HG03103 (cell line): ENCODE results near the gene CNTN4.
A peak's percentile ranks its signal among the peaks of the same experiment; 100 is the strongest.

ENCODE experiments used
- ATAC-seq: cut with Tn5 transposase; IDR thresholded peaks from one replicate; pipeline ENCODE4 v1.9.1; 2021; ENCODE audit warnings: low read depth; ENCODE audit not compliant: unreplicated experiment

Gene CNTN4

DNA sequence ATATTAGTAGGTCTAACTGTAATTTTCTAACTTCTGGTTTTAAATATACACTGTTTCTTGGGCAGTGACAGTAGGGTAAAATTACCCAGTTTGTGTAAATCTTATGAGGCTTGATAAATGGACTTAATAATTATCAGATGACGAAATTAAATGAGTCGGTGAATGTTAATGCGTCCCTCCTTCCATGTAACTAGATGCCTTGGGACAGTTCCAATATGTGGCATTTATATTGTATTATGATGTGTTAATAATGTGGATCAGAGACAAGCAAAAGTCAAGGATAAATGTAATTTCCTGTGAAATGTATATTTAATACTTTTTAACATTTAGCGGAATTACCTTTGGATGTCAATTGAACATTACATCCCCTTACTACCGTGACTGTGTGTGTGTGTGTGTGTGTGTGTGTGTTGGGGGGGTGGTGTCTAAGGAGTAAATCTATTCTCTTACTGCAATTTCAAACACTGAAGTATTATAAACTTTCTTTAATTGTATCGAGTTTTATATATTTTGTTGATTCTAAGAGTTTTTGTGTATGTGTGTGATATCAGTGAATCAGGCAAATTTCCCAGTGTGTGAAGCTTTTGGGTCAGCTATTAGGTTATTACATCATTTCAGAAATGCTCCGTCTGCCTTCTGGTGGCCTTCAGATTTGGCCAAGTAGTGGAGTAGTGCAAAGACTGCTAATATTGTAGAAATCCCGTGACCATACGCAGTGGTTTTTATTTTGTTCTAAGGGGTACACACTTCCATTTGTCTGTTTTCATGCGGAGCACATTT, 50.1 kb downstream of the CNTN4 start:
- ATAC-seq, result no peak

DNA sequence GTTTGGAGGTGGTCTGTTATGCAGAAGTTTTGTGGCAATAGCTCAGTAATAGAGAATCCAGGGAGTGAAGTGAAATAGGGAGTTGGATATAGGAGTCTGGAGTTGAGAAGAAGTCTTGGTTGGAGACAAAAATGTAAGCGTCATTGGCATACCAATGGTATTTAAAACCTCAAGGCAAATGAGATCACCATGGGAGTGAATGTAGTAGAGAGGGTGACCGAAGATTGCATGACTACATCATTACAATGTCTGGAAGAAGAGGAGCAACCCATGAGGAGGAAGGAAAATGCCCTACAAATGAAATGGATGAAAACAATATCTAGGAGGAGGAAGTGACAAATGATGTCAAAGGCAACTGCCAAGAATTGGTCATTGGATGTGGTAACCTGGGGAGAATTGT, 54.4 kb downstream of the CNTN4 start:
- ATAC-seq, result no peak

- no peak for ATAC-seq
Measured at GRCh38 chr3:2153547-2153946, 54.9 kb downstream of the CNTN4 start.

DNA sequence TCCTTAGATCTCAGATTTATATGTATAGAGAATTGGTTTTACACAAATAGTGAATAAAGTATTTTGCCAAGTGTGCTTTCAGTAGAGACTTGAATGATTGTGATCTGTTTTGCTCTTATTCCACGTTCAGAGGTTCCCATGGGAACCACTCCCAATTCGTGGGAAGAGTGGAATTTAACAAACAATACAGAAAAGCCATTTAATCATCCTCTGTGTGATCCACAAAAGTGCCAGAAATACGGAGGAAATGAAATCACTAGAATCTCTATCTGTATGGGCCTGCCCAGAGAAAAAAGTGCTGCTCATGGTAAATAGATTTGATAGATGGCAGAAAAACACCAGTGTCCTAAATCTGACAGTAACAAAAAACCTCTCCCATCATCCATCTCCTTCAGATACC, 56.0 kb downstream of the CNTN4 start:
- ATAC-seq, result no peak

DNA sequence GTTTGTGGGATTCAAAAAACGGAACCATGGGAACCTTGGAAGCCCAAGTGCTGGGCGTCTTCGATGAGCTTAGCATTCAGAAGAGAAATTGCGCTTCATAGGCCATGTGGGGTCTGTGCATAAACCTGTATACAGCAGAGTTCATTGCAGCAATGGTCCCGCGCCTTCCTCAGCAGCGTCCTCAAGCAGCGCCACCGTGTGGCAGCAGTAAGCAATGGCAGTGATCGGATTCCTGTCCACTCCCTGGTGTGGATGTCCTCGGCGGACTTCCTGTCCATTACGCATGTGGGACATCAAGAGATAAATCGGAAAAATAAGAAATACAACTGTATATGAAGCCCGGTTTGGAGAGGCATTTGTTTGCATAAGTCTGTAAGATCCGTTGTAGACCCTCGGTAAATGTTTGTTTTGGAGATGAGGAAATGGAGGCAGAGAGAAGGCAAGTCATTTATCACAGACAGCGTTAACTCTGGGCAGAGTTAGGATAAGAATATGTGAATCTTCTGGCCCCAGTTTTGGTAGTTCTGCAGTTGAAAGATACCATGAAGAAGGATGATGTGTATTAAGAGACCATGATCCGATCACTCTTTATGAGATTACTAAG, 57.7 kb downstream of the CNTN4 start:
- ATAC-seq, result peak; percentile 77

- no peak for ATAC-seq
Measured at GRCh38 chr3:2158828-2159227, 60.2 kb downstream of the CNTN4 start.

DNA sequence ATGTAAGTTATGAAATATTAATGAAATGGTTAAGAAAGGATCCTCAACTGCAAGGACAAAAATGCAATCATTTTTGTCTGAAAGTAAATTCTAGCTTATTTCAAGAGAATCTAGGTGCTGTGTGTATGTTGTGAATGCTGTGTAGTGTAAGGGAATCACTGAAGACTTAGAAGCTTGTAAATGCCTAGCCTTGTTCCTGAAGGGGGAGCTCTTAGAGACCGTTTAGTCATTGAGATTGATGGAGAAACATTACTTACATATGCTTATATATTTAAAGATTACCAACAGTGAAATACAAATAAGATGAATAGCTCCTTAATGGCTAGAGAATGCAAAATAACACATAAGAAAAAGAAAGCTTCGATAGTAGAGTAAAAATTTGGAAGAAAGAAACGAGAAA, 67.9 kb downstream of the CNTN4 start:
- ATAC-seq, result no peak

DNA sequence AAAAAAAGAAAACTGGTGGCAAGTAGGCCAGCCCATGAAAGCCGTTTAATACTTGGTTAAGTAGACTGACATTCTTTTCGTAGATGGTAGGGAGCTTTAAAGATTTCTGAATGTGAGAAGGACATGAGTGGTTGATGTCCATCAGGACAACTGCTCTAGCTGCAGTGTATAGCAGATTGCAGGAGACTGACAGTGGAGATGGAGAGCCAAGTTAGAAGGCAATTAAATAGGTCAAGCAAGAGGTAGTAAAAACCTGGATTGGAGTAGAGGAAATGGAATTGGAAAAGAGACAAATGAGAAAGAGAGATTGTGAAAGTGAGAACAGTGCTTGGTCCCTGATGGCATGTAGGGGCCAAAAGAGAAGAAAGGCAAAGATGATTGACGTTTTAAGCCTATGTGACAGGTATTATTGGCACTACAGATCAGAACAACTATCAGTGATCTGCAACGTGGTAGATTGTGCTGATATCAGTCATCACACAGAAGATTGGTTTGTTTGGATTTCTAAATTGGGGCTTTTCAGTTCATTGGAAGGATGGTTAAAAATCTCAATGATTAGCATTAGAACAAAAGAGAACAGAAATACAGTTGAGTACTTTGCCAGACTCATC, 74.0 kb downstream of the CNTN4 start:
- ATAC-seq, result no peak

DNA sequence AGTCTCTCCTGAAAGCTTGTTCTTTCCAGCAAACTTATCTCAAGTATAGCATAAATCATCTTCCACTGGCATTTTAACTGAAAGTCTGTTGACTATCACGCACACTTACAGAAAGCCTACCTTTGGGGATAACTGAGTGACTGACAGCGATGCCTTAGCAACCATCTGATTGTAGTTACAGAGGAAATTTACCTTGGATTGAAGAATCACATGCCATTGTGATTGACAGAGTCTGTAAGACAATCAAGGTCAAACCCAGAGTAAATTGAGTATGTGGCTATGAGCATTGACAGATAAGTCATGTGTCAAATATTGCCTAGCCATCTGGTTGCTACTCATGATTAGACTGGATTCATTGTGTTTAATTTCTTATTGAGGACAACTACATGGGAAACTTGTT, 82.0 kb downstream of the CNTN4 start:
- ATAC-seq, result no peak

- ATAC-seq, result no peak
Measured at GRCh38 chr3:2198776-2199279, 100.2 kb downstream of the CNTN4 start.

GRCh38 chr3:2204054-2204453, 105.4 kb downstream of the CNTN4 start:
- ATAC-seq, result no peak

GRCh38 chr3:2205692-2206091, 107.0 kb downstream of the CNTN4 start:
- no peak for ATAC-seq

DNA sequence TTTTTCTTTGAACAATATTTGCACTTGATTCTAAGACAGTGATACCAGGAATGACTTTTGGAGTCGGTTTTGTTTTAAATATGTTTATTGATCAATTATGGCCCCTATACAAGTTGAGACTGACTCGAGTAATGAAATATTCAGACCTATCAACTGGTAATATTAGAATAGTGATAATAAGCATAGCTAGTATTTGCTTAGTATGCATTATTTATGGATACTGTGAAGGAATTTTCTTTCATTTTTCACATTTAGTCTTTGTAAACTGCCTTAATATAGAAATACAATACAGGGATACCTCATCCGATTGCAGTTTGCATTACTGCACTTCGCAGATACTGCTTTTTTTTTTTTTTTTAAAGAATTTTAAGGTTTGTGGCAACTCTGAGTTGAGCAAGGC, 107.9 kb downstream of the CNTN4 start:
- no peak for ATAC-seq

- ATAC-seq, result no peak
Measured at GRCh38 chr3:2211568-2211967, 112.9 kb downstream of the CNTN4 start.

DNA sequence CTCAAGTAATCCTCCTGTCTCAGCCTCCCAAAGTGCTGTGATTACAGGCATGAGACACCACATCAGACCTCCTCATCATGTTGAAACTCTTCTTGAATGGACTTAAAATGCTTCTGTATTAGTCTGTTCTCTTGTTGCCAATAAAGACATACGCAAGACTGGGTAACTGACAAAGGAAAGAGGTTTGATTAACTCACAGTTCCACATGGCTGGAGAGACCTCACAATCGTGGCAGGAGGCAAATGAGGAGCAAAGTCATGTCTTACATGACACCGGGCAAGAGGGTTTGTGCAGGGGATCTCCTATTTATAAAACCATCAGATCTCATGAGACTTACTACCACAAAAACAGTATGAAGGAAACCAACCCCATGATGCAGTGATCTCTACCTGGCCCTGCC, 113.5 kb downstream of the CNTN4 start:
- no peak for ATAC-seq

- ATAC-seq, result no peak
Measured at GRCh38 chr3:2218375-2218774, 119.7 kb downstream of the CNTN4 start.

DNA sequence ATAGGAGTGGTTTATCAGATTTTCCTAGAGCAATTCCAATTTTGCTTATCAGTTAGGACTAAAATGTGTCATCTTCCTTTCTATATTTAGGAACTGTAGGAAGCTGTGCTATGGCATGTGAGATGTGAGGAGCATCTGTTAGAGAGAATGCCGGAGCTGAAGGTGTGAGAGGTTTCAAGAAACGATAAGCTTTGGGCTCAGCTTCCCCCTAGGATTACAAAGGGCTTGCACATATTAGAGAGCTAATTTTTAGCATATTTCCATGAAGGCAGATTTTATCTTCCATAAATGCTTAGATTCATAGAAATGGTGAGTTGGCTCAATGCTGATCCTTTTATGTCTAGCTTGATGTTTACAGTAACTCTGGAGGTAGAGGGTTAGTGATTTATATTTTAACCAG, 120.2 kb downstream of the CNTN4 start:
- ATAC-seq, result no peak

DNA sequence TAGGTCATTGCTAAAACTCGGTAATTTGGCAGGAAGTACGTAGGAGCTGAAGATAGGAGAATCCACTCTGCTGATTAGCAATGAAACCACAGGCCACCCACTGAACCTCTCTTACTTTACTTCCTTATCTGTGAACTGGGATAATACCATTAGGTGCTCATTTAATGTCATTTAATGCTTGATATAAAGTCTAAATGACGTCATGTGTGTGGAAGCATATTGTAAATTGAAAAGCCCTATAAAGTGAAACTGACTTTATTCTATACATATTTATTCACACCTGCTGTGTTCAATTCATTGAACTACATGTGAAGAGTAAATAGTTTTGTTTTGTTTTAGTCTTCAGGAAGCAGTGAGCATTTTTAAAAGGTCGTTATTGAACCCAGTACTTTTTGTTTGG, 137.5 kb downstream of the CNTN4 start:
- no peak for ATAC-seq

GRCh38 chr3:2244137-2244536, 145.5 kb downstream of the CNTN4 start:
- no peak for ATAC-seq

- no peak for ATAC-seq
Measured at GRCh38 chr3:2246873-2247648, 148.4 kb downstream of the CNTN4 start.

DNA sequence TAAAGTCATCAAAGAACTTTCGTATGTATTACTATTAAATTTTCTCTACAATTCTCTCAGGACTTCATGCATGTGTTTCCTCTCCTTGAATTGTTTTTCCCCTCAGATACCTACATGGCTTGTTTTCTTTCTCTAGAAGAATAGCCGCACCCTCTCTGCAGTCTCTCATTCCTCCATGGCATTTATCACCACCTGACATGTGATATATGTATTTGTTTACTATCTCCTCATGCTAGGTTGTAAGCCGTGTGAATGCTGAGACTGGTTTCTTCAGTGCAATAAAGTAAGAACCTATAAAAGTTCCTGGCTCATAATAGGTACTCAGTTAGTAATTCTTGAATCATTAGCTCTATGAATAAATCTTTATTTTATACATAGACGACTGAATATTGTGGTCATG, 149.2 kb downstream of the CNTN4 start:
- no peak for ATAC-seq
